ENCODE measurements around the gene ADAMTS10.

ADAMTS10 gene

GRCh38 chr19:8536282-8536681 is 74.2 kb downstream of the ADAMTS10 start:
- no peak for TF ChIP-seq CTCF (IDR thresholded peaks at IDR 0.05; ENCODE audit: low read depth, low read length)
- no peak for DNase-seq

GRCh38 chr19:8532225-8532624 is 78.3 kb downstream of the ADAMTS10 start:
- no peak for TF ChIP-seq CTCF (IDR thresholded peaks at IDR 0.05; ENCODE audit: low read depth, low read length)

More at GRCh38 chr19:8536282-8536681, 74.2 kb downstream of the ADAMTS10 start:
- Histone ChIP-seq H3K36me3 (no peaks in the 10 kb centered on the region), H3K27me3 (peaks cover 2% of the 10 kb centered on the region; the same call in 1 of the 2 replicates), H3K4me3 (ENCODE audit: low read depth, low read length) (no peak overlapping the region), H3K4me1 (no peaks in the 10 kb centered on the region), H3K9me3 (no peaks in the 10 kb centered on the region)

GRCh38 chr19:8531470-8531869 is 79.0 kb downstream of the ADAMTS10 start:
- Histone ChIP-seq H3K27me3 (peaks cover 2% of the 10 kb centered on the region; the same call in 1 of the 2 replicates), H3K4me1 (no peaks in the 10 kb centered on the region), H3K4me3 (ENCODE audit: low read depth, low read length) (no peak overlapping the region), H3K36me3 (no peaks in the 10 kb centered on the region), H3K9me3 (no peaks in the 10 kb centered on the region)
- TF ChIP-seq CTCF (IDR thresholded peaks at IDR 0.05; ENCODE audit: low read depth, low read length): no peak
- no peak for DNase-seq

More at GRCh38 chr19:8532225-8532624, 78.3 kb downstream of the ADAMTS10 start:
- H3K36me3 ChIP-seq: no peaks in the 10 kb centered on the region
- no peaks in the 10 kb centered on the region for H3K9me3 ChIP-seq
- H3K27me3 ChIP-seq: peaks cover 2% of the 10 kb centered on the region; the same call in 1 of the 2 replicates
- no peaks in the 10 kb centered on the region for H3K4me1 ChIP-seq
- DNase-seq: no peak
- H3K4me3 ChIP-seq (ENCODE audit: low read depth, low read length): no peak overlapping the region

Measured in BE2C (cell line).